HG03066 (cell line): ENCODE results near the gene USP24.
A peak's percentile ranks its signal among the peaks of the same experiment; 100 is the strongest.
"Not testable (repeated sequence)": the region's sequence is repeated elsewhere in the genome, so short reads cannot be mapped to it uniquely, and the experiment has no call there.

ENCODE experiments used
- ATAC-seq: cut with Tn5 transposase; IDR thresholded peaks from one replicate; pipeline ENCODE4 v1.9.1; 2021; ENCODE audit warnings: low read depth; ENCODE audit not compliant: unreplicated experiment

The USP24 gene

DNA sequence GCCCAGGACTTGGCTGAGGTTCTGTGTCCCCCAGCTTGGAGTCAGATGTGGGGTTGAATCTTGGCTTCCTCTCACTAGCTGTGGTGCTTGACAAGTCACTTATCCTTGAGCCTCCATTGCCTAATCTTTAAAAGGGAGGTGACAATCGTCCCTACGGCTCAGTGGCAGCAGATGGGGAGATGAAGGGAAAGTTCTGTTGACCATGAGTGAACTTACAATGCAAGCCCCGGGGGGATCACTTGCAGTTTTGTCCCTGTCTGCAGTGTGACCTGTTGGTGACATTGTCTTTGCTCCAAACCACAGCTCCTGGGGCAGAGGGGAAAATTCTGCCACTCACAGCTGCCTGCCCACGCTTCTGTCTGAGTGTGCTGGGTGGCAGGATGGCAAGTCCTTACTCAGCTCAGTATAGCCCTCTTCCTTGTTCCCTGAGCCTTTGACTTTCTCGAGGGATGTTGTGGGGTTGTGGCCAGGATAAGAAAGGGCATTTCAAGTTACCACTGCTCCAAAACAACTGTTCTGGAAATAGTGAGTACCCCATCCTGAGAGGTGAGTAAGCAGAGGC lies 174.2 kb downstream of the USP24 start:
- ATAC-seq, result no peak

GRCh38 chr1:55040083-55040932 lies 174.9 kb downstream of the USP24 start:
- ATAC-seq, result no peak

DNA sequence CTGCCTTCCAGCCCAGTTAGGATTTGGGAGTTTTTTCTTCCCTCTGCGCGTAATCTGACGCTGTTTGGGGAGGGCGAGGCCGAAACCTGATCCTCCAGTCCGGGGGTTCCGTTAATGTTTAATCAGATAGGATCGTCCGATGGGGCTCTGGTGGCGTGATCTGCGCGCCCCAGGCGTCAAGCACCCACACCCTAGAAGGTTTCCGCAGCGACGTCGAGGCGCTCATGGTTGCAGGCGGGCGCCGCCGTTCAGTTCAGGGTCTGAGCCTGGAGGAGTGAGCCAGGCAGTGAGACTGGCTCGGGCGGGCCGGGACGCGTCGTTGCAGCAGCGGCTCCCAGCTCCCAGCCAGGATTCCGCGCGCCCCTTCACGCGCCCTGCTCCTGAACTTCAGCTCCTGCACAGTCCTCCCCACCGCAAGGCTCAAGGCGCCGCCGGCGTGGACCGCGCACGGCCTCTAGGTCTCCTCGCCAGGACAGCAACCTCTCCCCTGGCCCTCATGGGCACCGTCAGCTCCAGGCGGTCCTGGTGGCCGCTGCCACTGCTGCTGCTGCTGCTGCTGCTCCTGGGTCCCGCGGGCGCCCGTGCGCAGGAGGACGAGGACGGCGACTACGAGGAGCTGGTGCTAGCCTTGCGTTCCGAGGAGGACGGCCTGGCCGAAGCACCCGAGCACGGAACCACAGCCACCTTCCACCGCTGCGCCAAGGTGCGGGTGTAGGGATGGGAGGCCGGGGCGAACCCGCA lies 175.7 kb downstream of the USP24 start, which contains the start of gene PCSK9:
PCSK9 (plus strand) TSS at position 207 of the 741 bp plus-strand sequence; CDS start at position 497, 290 bp downstream.
- ATAC-seq, result no peak

DNA sequence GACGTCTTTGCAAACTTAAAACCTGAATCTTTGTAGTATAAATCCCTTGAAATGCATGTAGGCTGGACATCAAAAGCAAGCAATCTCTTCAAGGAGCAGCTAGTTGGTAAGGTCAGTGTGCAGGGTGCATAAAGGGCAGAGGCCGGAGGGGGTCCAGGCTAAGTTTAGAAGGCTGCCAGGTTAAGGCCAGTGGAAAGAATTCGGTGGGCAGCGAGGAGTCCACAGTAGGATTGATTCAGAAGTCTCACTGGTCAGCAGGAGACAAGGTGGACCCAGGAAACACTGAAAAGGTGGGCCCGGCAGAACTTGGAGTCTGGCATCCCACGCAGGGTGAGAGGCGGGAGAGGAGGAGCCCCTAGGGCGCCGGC lies 176.2 kb downstream of the USP24 start:
- ATAC-seq, result no peak

- no peak for ATAC-seq
Measured at GRCh38 chr1:55038552-55038838, 176.7 kb downstream of the USP24 start.

DNA sequence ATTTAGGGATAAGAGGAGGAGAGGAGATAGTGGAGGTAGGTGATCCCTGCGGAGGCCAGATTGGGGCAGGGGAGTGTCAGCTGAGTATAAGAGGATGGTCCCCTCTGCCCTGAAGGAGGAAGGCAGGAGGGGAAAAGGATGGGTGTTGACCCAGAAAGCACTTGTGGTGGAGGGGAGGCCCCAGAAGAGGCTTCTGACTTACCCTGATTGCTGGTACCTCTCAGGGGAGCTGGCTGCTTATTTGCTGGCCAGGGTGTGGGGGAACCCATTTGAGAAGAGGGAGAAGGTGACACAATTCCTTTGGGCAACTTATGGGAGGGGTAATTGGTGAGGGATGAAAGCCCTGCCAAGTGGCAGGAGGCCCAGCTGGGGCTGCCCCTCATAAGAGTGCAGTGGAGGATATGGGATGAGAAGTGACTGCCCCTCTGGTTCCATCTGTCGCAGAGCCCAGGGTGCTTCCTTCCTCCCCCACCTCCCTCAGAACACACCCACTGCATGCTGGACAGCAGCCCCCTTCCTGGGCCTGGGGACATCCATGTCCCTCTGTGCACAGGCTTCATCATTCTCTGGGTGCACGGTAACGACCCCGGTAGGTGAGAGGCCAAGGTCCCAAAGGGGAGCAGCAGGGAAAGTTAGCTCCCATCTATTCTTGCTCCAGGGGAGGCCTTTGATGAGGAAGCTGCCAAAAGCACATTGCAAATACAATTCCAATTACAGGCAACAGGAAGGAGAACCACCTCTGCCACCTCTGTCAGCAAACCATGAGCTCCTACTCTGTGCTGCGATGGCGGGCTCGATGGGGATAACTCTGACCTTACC lies 177.2 kb downstream of the USP24 start:
- no peak for ATAC-seq

DNA sequence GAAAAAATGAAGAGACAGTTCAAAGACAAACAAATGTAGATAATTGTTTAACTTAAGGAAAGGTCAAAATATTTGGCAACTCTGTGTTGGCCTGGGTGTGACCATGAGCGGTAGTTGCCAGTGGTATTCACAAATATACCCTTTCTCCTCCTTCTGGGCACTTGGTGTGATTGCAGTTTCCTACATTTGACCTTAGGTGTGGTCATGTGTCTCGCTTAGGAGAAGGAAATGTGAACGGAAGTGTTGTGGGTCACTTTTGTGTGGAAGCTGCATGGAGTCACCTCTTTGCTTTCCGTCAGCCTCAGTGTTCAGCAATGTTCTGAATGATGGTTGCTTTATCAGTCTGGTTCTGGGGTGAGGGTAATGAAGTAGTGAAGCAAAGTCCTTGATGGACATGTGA lies 179.3 kb downstream of the USP24 start:
- no peak for ATAC-seq

GRCh38 chr1:55034476-55035133 lies 180.6 kb downstream of the USP24 start:
- no peak for ATAC-seq

DNA sequence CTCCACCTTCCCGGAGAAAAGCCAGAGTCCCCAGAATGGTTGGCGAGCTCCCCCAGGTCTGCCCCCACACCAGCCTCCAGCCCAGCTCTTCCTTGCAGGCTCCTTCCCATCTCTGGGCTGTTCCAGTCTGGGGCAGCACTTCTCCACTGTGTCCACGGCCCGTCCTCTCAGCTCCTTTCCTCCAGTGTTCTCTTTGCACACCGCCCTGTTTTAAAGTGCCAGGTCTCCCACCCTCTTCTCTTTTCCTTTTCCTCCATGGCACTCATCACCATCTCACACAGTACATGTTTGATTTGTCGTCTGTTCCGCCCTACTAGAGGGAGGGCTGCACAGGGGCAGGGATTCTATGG lies 181.9 kb downstream of the USP24 start:
- ATAC-seq, result no peak

GRCh38 chr1:55031098-55031497 lies 184.1 kb downstream of the USP24 start:
- ATAC-seq, result not testable (repeated sequence)

GRCh38 chr1:55026682-55027081 lies 188.5 kb downstream of the USP24 start:
- ATAC-seq, result not testable (repeated sequence)

DNA sequence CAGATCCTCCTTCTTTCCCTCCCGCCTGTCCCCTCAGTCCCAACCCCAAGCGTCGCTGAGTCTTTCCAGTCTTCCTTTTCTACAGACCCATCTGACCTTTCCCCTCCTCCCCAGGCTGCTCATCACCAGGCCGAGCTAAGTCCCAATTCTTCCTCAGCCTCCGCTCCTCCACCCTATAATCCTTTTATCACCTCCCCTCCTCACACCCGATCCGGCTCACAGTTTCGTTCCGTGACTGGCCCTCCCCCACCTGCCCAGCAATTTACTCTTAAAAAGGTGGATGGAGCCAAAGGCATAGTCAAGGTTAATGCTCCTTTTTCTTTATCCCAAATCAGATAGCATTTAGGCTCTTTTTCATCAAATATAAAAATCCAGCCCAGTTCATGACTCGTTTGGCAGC lies 191.0 kb downstream of the USP24 start:
- ATAC-seq, result not testable (repeated sequence)

DNA sequence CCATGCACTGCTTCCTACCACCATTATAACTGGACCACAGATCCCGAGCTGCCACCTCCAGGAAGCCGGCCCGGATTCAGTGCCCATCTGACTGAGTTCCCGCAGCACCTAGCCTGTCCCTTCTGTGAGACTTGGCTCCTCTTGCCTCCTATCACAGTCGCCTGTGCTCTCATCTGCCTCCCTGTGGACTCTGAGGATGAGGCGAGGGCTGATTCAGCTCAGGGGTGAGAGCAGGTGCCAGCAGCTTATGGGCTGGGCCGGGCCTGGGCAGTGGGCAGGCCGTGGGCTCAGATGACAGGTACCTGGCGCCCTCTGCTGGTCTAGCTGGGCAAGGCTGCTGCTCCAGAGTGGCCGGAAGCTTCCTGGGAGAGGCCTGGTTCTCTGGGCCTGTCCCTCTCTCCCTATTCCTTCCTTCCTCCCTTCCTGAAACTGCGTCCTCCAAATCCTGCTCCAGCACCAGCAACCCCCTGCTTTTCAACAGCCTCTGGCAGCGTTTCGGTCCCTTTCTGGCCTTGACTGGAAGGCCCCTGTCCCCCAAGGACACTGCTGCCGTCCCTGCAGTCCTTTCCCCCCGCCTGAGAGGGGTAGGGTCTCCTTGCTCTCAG lies 193.1 kb downstream of the USP24 start:
- peak; percentile 75 for ATAC-seq

DNA sequence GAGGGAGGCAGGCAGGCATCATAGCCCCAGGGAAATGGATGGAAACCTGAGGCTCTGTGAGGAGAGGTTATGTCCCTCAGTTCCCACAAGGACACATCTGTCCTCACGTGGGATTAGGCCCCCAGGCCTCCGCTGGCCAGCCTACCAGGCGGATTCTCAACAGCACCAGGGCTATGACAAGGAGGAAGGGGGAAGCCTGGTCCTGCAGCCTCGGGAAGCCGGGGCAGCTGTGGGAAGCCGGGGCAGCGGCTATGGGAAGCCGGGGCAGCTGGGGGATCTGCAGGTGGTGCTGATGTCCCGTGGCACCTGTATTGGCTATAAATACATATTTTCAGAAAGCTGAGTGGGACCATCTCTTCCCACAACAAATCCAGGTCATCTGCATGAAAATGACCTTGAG lies 196.8 kb downstream of the USP24 start:
- ATAC-seq, result no peak
